Neural cell (in vitro differentiated cells): ENCODE results near the gene ZDHHC14. TPM values are rescaled to one million over a fixed set of nuclear protein-coding genes. Genes with fewer than 3 reads are reported as not detected.

Source experiments
- H2AFZ ChIP-seq: fragments of 200-600, 300-800 bp; sonication (generic), shearing (Covaris generic); 2 replicates; pipeline ENCODE4 v1.6.0; 2014; ENCODE audit warnings: low read depth, mild to moderate bottlenecking, antibody characterized with exemption, low read length, moderate library complexity
- H3F3A ChIP-seq: fragments of 200-600 bp; shearing (Covaris generic); 2 replicates; pipeline ENCODE4 v1.6.1; 2016; ENCODE audit warnings: mild to moderate bottlenecking, moderate library complexity, mixed read lengths, antibody characterized with exemption, low read length; ENCODE audit not compliant: insufficient read depth, poor library complexity, severe bottlenecking
- H3K27ac ChIP-seq: fragments of 200-600, 300-800 bp; sonication (generic), shearing (Covaris generic); 2 replicates; pipeline ENCODE4 v1.5.1; 2014; ENCODE audit warnings: mild to moderate bottlenecking, low read length, moderate library complexity
- H3K27me3 ChIP-seq: fragments of 300-800, 200-600 bp; sonication (generic), shearing (Covaris generic); 2 replicates; pipeline ENCODE4 v1.6.0; 2014; ENCODE audit warnings: mild to moderate bottlenecking, low read depth, low read length, moderate library complexity; ENCODE audit not compliant: insufficient read depth
- H3K36me3 ChIP-seq: fragments of 300-800, 200-600 bp; sonication (generic), shearing (Covaris generic); 2 replicates; pipeline ENCODE4 v1.5.1; 2014; ENCODE audit warnings: mild to moderate bottlenecking, antibody characterized with exemption, low read length, moderate library complexity; ENCODE audit not compliant: insufficient read depth
- H3K4me2 ChIP-seq: fragments of 300-800, 200-600 bp; sonication (generic), shearing (Covaris generic); 2 replicates; pipeline ENCODE4 v1.6.0; 2014; ENCODE audit warnings: mild to moderate bottlenecking, low read length
- H3K4me3 ChIP-seq: fragments of 300-800, 200-600 bp; sonication (generic), shearing (Covaris generic); 2 replicates; pipeline ENCODE4 v1.5.1; 2014; ENCODE audit warnings: mild to moderate bottlenecking, low read length, moderate library complexity
- H3K79me2 ChIP-seq: fragments of 200-600 bp; shearing (Covaris generic); replicated peaks from 2 replicates; pipeline ENCODE4 v1.6.0; 2014; ENCODE audit warnings: mild to moderate bottlenecking, low read length, moderate library complexity; ENCODE audit not compliant: insufficient read depth
- H3K9ac ChIP-seq: fragments of 300-800, 200-600 bp; sonication (generic), shearing (Covaris generic); 2 replicates; pipeline ENCODE4 v1.6.1; 2016; ENCODE audit warnings: mild to moderate bottlenecking, low read length, mixed read lengths
- H3K9me2 ChIP-seq: fragments of 200-600 bp; shearing (Covaris generic); 2 replicates; pipeline ENCODE4 v1.6.1; 2016; ENCODE audit warnings: mild to moderate bottlenecking, low read length, mixed read lengths; ENCODE audit not compliant: insufficient read depth
- H3K9me3 ChIP-seq: fragments of 200-600, 300-800 bp; sonication (generic), shearing (Covaris generic); 2 replicates; pipeline ENCODE4 v1.6.1; 2016; ENCODE audit warnings: mild to moderate bottlenecking, mixed run types, low read length, moderate library complexity, mixed read lengths
- H4K20me1 ChIP-seq: fragments of 200-600 bp; shearing (Covaris generic); 2 replicates; pipeline ENCODE4 v1.6.1; 2016; ENCODE audit warnings: mild to moderate bottlenecking, mixed run types; ENCODE audit not compliant: insufficient read depth
- EP300 ChIP-seq: fragments of 450-650 bp; conservative IDR thresholded peaks from 2 replicates; pipeline ENCODE4 v1.6.1; 2014; ENCODE audit warnings: antibody characterized with exemption, mild to moderate bottlenecking, moderate library complexity; ENCODE audit not compliant: poor library complexity, severe bottlenecking
- EZH2 ChIP-seq: fragments of 200-600, 300-800 bp; shearing (Covaris generic), sonication (generic); IDR thresholded peaks from 2 replicates; pipeline ENCODE4 v1.6.1; 2014; ENCODE audit warnings: antibody characterized with exemption, low read length, borderline replicate concordance, mild to moderate bottlenecking; ENCODE audit not compliant: insufficient read depth, poor library complexity, severe bottlenecking
- MXI1 ChIP-seq: fragments of 450-650 bp; conservative IDR thresholded peaks from 2 replicates; pipeline ENCODE4 v1.6.1; 2014; ENCODE audit warnings: antibody characterized with exemption, mild to moderate bottlenecking; ENCODE audit not compliant: poor library complexity, severe bottlenecking
- POLR2AphosphoS5 ChIP-seq: IDR thresholded peaks from 2 replicates; pipeline ENCODE4 v1.6.1; 2012
- RAD21 ChIP-seq: fragments of 450-650 bp; conservative IDR thresholded peaks from 2 replicates; pipeline ENCODE4 v1.6.1; 2014; ENCODE audit warnings: antibody characterized with exemption, mild to moderate bottlenecking, moderate library complexity
- SMC3 ChIP-seq: fragments of 450-650 bp; conservative IDR thresholded peaks from 2 replicates; pipeline ENCODE4 v1.6.1; 2014; ENCODE audit warnings: antibody characterized with exemption, mild to moderate bottlenecking, moderate library complexity; ENCODE audit not compliant: poor library complexity
- TAF1 ChIP-seq: IDR thresholded peaks from 2 replicates; pipeline ENCODE4 v1.6.1; 2012; ENCODE audit warnings: low read depth
- polyA plus RNA-seq: library from polyadenylated mRNA; depleted of rRNA; stranded (reverse); fragments of >200 nt; gene quantifications from 2 replicates; pipeline ENCODE4 v1.2.3, GENCODE V29; 2014
- TF ChIP-seq, protein P1 (sequence below): IDR thresholded peaks from 2 replicates; pipeline ENCODE4 v1.6.1; 2012; ENCODE audit warnings: borderline replicate concordance
- TF ChIP-seq, protein P2 (sequence below): fragments of 450-650 bp; IDR thresholded peaks from 2 replicates; pipeline ENCODE4 v1.5.1; 2014; ENCODE audit warnings: antibody characterized with exemption, mild to moderate bottlenecking, moderate library complexity; ENCODE audit not compliant: poor library complexity, severe bottlenecking

ZDHHC14 gene
- polyA plus RNA-seq, 1 donor from 2014 or later, result 4.1 TPM

DNA sequence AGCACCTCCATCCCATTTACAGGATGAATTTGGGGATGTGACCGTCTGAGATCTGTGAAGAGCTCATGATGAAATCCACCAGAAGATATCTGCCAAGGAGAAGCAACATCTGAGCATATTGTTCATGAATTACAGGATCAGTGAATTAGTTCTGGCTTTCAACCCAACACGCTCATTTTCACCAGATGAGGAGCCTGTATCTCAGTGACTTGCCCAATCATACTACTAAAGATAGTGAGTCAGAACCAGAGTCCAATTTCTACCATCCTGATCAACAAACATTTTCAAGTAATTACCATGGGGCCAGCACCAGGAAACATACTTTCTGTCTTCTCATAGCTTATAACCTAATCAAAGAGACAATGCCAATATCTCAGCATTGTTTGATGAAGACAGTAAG, 116.6 kb downstream of the ZDHHC14 start (continued):
- TF ChIP-seq, protein P1, sequence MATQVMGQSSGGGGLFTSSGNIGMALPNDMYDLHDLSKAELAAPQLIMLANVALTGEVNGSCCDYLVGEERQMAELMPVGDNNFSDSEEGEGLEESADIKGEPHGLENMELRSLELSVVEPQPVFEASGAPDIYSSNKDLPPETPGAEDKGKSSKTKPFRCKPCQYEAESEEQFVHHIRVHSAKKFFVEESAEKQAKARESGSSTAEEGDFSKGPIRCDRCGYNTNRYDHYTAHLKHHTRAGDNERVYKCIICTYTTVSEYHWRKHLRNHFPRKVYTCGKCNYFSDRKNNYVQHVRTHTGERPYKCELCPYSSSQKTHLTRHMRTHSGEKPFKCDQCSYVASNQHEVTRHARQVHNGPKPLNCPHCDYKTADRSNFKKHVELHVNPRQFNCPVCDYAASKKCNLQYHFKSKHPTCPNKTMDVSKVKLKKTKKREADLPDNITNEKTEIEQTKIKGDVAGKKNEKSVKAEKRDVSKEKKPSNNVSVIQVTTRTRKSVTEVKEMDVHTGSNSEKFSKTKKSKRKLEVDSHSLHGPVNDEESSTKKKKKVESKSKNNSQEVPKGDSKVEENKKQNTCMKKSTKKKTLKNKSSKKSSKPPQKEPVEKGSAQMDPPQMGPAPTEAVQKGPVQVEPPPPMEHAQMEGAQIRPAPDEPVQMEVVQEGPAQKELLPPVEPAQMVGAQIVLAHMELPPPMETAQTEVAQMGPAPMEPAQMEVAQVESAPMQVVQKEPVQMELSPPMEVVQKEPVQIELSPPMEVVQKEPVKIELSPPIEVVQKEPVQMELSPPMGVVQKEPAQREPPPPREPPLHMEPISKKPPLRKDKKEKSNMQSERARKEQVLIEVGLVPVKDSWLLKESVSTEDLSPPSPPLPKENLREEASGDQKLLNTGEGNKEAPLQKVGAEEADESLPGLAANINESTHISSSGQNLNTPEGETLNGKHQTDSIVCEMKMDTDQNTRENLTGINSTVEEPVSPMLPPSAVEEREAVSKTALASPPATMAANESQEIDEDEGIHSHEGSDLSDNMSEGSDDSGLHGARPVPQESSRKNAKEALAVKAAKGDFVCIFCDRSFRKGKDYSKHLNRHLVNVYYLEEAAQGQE, result no peak

DNA sequence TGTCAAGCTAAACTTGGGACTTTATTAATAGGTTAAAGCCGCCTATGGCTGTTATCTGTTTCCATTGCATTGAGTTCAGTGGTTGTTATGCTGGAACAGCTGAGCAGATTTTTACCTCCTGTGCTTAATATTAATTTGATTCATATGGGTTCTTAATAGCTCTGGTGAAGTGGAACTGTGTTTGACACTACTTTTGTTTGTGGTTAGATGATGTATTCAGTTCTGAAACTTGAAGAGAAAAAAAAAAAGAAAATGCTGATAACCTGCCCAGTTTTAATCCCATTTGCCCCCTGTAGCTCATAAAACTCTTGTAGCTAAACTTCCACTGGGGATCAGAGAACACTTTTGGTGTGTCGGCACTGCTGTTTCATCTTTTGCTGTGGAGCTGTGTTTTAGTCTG, 117.8 kb downstream of the ZDHHC14 start:
- no peaks in the 10 kb centered on the region for H3F3A ChIP-seq
- no peak overlapping the region for H3K9ac ChIP-seq
- no peak for TF ChIP-seq EZH2
- no peak for TF ChIP-seq POLR2AphosphoS5
- TF ChIP-seq, protein P1, result no peak
- TF ChIP-seq, protein P2, sequence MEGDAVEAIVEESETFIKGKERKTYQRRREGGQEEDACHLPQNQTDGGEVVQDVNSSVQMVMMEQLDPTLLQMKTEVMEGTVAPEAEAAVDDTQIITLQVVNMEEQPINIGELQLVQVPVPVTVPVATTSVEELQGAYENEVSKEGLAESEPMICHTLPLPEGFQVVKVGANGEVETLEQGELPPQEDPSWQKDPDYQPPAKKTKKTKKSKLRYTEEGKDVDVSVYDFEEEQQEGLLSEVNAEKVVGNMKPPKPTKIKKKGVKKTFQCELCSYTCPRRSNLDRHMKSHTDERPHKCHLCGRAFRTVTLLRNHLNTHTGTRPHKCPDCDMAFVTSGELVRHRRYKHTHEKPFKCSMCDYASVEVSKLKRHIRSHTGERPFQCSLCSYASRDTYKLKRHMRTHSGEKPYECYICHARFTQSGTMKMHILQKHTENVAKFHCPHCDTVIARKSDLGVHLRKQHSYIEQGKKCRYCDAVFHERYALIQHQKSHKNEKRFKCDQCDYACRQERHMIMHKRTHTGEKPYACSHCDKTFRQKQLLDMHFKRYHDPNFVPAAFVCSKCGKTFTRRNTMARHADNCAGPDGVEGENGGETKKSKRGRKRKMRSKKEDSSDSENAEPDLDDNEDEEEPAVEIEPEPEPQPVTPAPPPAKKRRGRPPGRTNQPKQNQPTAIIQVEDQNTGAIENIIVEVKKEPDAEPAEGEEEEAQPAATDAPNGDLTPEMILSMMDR, result no peak
- no peak for TF ChIP-seq TAF1
- no peak for TF ChIP-seq EP300
- no peak for TF ChIP-seq SMC3
- no peak for TF ChIP-seq RAD21
- TF ChIP-seq MXI1, result no peak
- H3K9me2 ChIP-seq, result no peaks in the 10 kb centered on the region
- no peaks in the 10 kb centered on the region for H3K36me3 ChIP-seq
- no peak overlapping the region for H3K4me3 ChIP-seq
- no peaks in the 10 kb centered on the region for H4K20me1 ChIP-seq
- H3K27me3 ChIP-seq, result no peaks in the 10 kb centered on the region
- H3K27ac ChIP-seq, result no peak overlapping the region
- no peak overlapping the region for H3K4me2 ChIP-seq
- no peak overlapping the region for H2AFZ ChIP-seq
- no peaks in the 10 kb centered on the region for H3K79me2 ChIP-seq
- no peaks in the 10 kb centered on the region for H3K9me3 ChIP-seq
